Panc1 (cell line): Measurements from ENCODE around the gene CLDN9. TPM values are rescaled to one million over a fixed set of nuclear protein-coding genes. Genes with fewer than 3 reads are reported as not detected.

ENCODE experiments used
- ATAC-seq: fragments of 200-7000 bp; cut with Tn5 transposase; 2 replicates; pipeline ENCODE4 v1.9.1; 2020; ENCODE audit warnings: mild to moderate bottlenecking, moderate library complexity
- BruUV-seq: library from RNA; stranded (reverse); fragments of 400-500 nt; replicated peaks from 2 replicates; lab custom pipeline; 2021; lab: Mats Ljungman, UMichigan
- CTCF ChIA-PET: fragments of 300-600 bp; sonication (Branson Sonifier 250); formaldehyde crosslinking; loops from one replicate; lab custom pipeline; 2022; ENCODE audit warnings: antibody characterized with exemption; lab: Charles Lee
- POLR2A ChIA-PET: fragments of 300-600 bp; sonication (Branson Sonifier 250); formaldehyde crosslinking; loops from one replicate; lab custom pipeline; 2022; ENCODE audit warnings: antibody characterized with exemption; lab: Charles Lee
- DNase-seq: peaks from one replicate; pipeline ENCODE4 v3.0.0-alpha.2; 2010; ENCODE audit warnings: low read depth, low spot score
- H3K27ac ChIP-seq: 2 replicates; pipeline ENCODE4 v1.5.1; 2011; ENCODE audit warnings: mild to moderate bottlenecking, low read length, inconsistent platforms
- H3K27me3 ChIP-seq: fragments of 200-500 bp; sonication (Bioruptor generic); 2 replicates; pipeline ENCODE4 v1.6.0; 2014; ENCODE audit warnings: low read length, inconsistent platforms; ENCODE audit not compliant: control insufficient read depth, insufficient read depth
- H3K36me3 ChIP-seq: fragments of 200-500 bp; sonication (Bioruptor generic); 2 replicates; pipeline ENCODE4 v1.5.1; 2014; ENCODE audit warnings: inconsistent platforms, mild to moderate bottlenecking, low read length, moderate library complexity; ENCODE audit not compliant: control insufficient read depth, insufficient read depth
- H3K4me1 ChIP-seq: 2 replicates; pipeline ENCODE4 v1.5.1; 2011; ENCODE audit warnings: inconsistent platforms, mild to moderate bottlenecking, low read length, moderate library complexity; ENCODE audit not compliant: control insufficient read depth, insufficient read depth
- H3K4me3 ChIP-seq, 2 experiments: 2 replicates each; pipeline ENCODE4 v1.5.1; 2011 to 2012; ENCODE audit warnings: low read depth in 2 of 2, low read length in 2 of 2, mild to moderate bottlenecking in 2 of 2, inconsistent platforms in 1 of 2, moderate library complexity in 1 of 2
- H3K9me3 ChIP-seq: fragments of 200-500 bp; sonication (Bioruptor generic); 2 replicates; pipeline ENCODE4 v1.5.1; 2014; ENCODE audit warnings: low read depth, mild to moderate bottlenecking, inconsistent platforms, low read length, moderate library complexity; ENCODE audit not compliant: control insufficient read depth, insufficient read depth
- CTCF ChIP-seq: fragments of 450-650 bp; IDR thresholded peaks from 2 replicates; pipeline ENCODE4 v1.5.1; 2017; ENCODE audit warnings: mild to moderate bottlenecking
- POLR2AphosphoS5 ChIP-seq: IDR thresholded peaks from 2 replicates; pipeline ENCODE4 v1.6.1; 2012; ENCODE audit warnings: mild to moderate bottlenecking, low read depth, low read length, moderate library complexity
- SIN3A ChIP-seq: IDR thresholded peaks from 2 replicates; pipeline ENCODE4 v1.6.1; 2012; ENCODE audit warnings: low read depth, mild to moderate bottlenecking, low read length, moderate library complexity, borderline replicate concordance; ENCODE audit not compliant: insufficient read depth
- TCF7L2 ChIP-seq: IDR thresholded peaks from 2 replicates; pipeline ENCODE4 v1.6.1; 2011; ENCODE audit warnings: mild to moderate bottlenecking, low read depth, low read length, inconsistent platforms
- in situ Hi-C: cut with HindIII; loops from 2 replicates; pipeline ENCODE4 v1.10.0; 2016; ENCODE audit warnings: low sequenced_read_pairs, low pct_unique_long_range_greater_than_20kb
- intact Hi-C: fragments of 100-400 bp; cut with micrococcal nuclease; formaldehyde crosslinking; loops from one replicate; pipeline ENCODE4 v1.10.0; 2022; ENCODE audit not compliant: unreplicated experiment
- total RNA-seq: library from RNA; stranded (reverse); gene quantifications from one replicate; pipeline ENCODE4 v1.2.1, GENCODE V29; 2021; ENCODE audit not compliant: unreplicated experiment
- TF ChIP-seq, protein P1 (sequence below), 2 experiments: IDR thresholded peaks; 2 replicates each; pipeline ENCODE4 v1.6.1; 2011 to 2012; ENCODE audit warnings: low read depth in 2 of 2, control low read depth in 1 of 2, low read length in 1 of 2, mild to moderate bottlenecking in 1 of 2, moderate library complexity in 1 of 2; ENCODE audit not compliant: insufficient read depth in 1 of 2

Gene CLDN9
- total RNA-seq, 1 experiment from 2014 or later, result 1.6 TPM

DNA sequence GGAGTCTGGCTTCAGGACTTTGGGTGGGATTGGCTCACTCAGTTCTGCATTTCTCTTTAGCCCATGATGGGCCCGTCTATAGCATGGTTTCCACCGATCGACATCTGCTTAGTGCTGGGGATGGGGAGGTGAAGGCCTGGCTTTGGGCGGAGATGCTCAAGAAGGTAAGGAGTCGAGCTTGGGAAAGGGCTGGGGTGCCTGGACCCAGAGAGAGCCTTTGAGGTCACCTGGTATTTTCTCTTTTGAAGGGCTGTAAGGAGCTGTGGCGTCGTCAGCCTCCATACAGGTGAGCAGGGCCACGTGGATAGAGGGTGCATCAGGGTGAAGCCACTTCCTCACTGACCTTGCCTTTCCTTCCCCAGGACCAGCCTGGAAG lies 13.3 kb downstream of the CLDN9 start:
- CTCF ChIA-PET, result no interaction called here
- H3K36me3 ChIP-seq, result peaks cover 6% of the 10 kb centered on the region
- H3K27ac ChIP-seq, result no peak overlapping the region
- TF ChIP-seq POLR2AphosphoS5 (no peak), TCF7L2 (no peak), CTCF (no peak), SIN3A (no peak)
- TF ChIP-seq, protein P1, sequence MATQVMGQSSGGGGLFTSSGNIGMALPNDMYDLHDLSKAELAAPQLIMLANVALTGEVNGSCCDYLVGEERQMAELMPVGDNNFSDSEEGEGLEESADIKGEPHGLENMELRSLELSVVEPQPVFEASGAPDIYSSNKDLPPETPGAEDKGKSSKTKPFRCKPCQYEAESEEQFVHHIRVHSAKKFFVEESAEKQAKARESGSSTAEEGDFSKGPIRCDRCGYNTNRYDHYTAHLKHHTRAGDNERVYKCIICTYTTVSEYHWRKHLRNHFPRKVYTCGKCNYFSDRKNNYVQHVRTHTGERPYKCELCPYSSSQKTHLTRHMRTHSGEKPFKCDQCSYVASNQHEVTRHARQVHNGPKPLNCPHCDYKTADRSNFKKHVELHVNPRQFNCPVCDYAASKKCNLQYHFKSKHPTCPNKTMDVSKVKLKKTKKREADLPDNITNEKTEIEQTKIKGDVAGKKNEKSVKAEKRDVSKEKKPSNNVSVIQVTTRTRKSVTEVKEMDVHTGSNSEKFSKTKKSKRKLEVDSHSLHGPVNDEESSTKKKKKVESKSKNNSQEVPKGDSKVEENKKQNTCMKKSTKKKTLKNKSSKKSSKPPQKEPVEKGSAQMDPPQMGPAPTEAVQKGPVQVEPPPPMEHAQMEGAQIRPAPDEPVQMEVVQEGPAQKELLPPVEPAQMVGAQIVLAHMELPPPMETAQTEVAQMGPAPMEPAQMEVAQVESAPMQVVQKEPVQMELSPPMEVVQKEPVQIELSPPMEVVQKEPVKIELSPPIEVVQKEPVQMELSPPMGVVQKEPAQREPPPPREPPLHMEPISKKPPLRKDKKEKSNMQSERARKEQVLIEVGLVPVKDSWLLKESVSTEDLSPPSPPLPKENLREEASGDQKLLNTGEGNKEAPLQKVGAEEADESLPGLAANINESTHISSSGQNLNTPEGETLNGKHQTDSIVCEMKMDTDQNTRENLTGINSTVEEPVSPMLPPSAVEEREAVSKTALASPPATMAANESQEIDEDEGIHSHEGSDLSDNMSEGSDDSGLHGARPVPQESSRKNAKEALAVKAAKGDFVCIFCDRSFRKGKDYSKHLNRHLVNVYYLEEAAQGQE (IDR thresholded peaks at IDR 0.05; ENCODE audit: insufficient read depth in 1 of 2, low read depth in 2 of 2, low read length in 1 of 2), result no peak
- no peak for DNase-seq
- H3K4me3 ChIP-seq, result no peak overlapping the region
- peaks cover 15% of the 10 kb centered on the region for H3K4me1 ChIP-seq
- intact Hi-C loops (no loop called here), in situ Hi-C loops (no loop called here)
- POLR2A ChIA-PET, result no interaction called here
- H3K27me3 ChIP-seq, result no peaks in the 10 kb centered on the region
- ATAC-seq, result no peak
- BruUV-seq, result no TSS peak
- H3K9me3 ChIP-seq, result no peaks in the 10 kb centered on the region

DNA sequence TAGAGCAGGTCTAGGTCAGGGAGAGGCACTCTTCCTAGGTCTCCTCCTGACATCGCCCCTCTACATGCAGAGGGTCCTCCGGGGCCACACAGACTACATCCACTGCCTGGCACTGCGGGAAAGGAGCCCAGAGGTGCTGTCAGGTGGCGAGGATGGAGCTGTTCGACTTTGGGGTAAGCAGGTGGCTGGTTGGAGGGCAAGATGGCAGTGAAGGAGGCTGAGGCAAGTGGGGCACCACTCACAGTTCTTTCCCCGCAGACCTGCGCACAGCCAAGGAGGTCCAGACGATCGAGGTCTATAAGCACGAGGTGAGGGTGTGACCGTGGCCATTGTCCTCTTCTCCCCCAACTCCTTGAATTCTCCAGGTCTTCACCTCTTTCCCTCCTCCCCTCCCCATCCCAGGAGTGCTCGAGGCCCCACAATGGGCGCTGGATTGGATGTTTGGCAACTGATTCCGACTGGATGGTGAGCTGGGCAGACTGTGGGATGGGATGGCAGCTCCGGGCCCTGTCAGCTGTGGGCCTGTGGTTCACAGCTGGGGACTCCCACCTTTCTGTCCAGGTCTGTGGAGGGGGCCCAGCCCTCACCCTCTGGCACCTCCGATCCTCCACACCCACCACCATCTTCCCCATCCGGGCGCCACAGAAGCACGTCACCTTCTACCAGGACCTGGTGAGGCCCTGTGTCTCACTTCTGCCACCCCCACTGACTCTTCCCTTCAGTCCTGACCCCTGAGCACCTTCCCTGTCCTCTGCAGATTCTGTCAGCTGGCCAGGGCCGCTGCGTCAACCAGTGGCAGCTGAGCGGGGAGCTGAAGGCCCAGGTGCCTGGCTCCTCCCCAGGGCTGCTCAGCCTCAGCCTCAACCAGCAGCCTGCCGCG lies 14.1 kb downstream of the CLDN9 start:
- H3K27ac ChIP-seq, result no peak overlapping the region
- H3K4me1 ChIP-seq, result peaks cover 17% of the 10 kb centered on the region
- no peaks in the 10 kb centered on the region for H3K9me3 ChIP-seq
- in situ Hi-C loops, result no loop called here
- intact Hi-C loops, result no loop called here
- no TSS peak for BruUV-seq
- ChIA-PET POLR2A (interaction anchor here (0.5 to 0.7 kb wide), 4 partner anchors 20 to 1738 kb away, joined by 3 to 10 read pairs (median 7); no protein-coding TSS in a partner anchor), CTCF (interaction anchor here (0.6 kb wide), 1 partner anchor 96 kb away, joined by 3 read pairs; no protein-coding TSS in a partner anchor)
- H3K36me3 ChIP-seq, result peaks cover 3% of the 10 kb centered on the region
- H3K27me3 ChIP-seq, result no peaks in the 10 kb centered on the region
- no peak for DNase-seq
- TF ChIP-seq POLR2AphosphoS5 (no peak), SIN3A (no peak), TCF7L2 (no peak), CTCF (no peak)
- TF ChIP-seq, protein P1 (IDR thresholded peaks at IDR 0.05; ENCODE audit: insufficient read depth in 1 of 2, low read depth in 2 of 2, low read length in 1 of 2), result no peak
- ATAC-seq, result no peak
- H3K4me3 ChIP-seq, result no peak overlapping the region
